Heart left ventricle (tissue), 13 donors: ENCODE results near the gene IFI44.

Experiments
- POLR2A ChIP-seq, 2 donors: fragments of 450-650 bp; IDR thresholded peaks; one replicate each; pipeline ENCODE4 v1.6.1; 2017; ENCODE audit warnings: antibody characterized with exemption in 2 of 2, mild to moderate bottlenecking in 2 of 2, moderate library complexity in 2 of 2
- TF ChIP-seq, protein P1 (sequence below), 12 donors: fragments of 200-600 bp; sonication (generic) in 4 of 12; IDR thresholded peaks; one replicate each; pipeline versions ENCODE4 v1.5.0 to v1.8.0; 2018 to 2022; ENCODE audit warnings: antibody characterized with exemption in 12 of 12, mild to moderate bottlenecking in 5 of 12
- donor health status: ischemic (EF 13 %, LVEDD 7.1; RV severe dilation, severe dysfunction).
- donor health status: DM: no; HTN: yes; CAD: no.
- donor health status: DM: no; HTN: no; CAD: no.
- donor health status: ischemic (EF 25% LVEDD 6.9; RV normal size, moderate dysfunction).
- donor health status: ischemic (EF 25% LVEDD 5.7; RV mildly dilated, moderate dysfunction).
- donor health status: ischemic (EF 35%, LVEDD 5.7; RV mildly dilated, moderate dysfunction).
- donor health status: nonischemic (EF 11% LVEDD 7.7; RV severe dilation, severe dysfunction).
- donor health status: DM: yes; HTN: yes; CAD: no.
- donor health status: PGD.
- donor health status: ischemic (EF 29% LVEDD 5.4; RV normal size, mild dysfunction).
- donor health status: nonischemic (EF 23%, LVEDD 6.1; RV moderate dilation, normal function).

DNA sequence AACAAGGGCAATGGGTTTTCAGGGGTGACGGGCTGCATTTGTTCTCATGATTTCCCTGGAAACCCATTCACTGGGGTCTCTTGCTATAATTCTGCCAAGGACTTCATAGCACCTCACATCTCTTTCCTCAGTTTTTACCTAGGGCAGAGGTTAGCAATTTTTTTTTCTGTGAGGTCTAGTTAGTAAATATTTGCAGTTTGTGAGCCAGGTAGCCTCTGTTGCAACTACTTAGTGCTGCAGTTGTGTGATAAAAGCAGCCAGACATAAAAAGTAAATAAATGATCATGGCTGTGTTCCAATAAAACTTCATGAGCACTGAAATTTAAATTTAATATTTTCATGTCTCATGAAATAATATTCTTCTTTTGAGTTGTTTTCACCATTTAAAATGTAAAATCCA, 37.7 kb downstream of the IFI44 start:
- TF ChIP-seq, protein P1, sequence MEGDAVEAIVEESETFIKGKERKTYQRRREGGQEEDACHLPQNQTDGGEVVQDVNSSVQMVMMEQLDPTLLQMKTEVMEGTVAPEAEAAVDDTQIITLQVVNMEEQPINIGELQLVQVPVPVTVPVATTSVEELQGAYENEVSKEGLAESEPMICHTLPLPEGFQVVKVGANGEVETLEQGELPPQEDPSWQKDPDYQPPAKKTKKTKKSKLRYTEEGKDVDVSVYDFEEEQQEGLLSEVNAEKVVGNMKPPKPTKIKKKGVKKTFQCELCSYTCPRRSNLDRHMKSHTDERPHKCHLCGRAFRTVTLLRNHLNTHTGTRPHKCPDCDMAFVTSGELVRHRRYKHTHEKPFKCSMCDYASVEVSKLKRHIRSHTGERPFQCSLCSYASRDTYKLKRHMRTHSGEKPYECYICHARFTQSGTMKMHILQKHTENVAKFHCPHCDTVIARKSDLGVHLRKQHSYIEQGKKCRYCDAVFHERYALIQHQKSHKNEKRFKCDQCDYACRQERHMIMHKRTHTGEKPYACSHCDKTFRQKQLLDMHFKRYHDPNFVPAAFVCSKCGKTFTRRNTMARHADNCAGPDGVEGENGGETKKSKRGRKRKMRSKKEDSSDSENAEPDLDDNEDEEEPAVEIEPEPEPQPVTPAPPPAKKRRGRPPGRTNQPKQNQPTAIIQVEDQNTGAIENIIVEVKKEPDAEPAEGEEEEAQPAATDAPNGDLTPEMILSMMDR (IDR thresholded peaks at IDR 0.05), result no peak
- TF ChIP-seq POLR2A (IDR thresholded peaks at IDR 0.05), result no peak
